ENCODE results near the gene ASF1A. TPM values are rescaled to one million over a fixed set of nuclear protein-coding genes. Genes with fewer than 3 reads are reported as not detected.

The ASF1A gene
- total RNA-seq, 4 donors from 2014 or later = 0.20 to 10.4 (median 9.7) TPM; not detected in 1

- H3K27me3 ChIP-seq = no peaks in the 10 kb centered on the region
- in situ Hi-C loops (cut with MboI; ENCODE audit: low pct_ligation_motif_present in 1 of 4, low pct_unique_long_range_greater_than_20kb in 1 of 4, low sequenced_read_pairs in 3 of 4) = no loop called here
- no peak for TF ChIP-seq POLR2AphosphoS5 (IDR thresholded peaks at IDR 0.05)
- TF ChIP-seq EP300 (IDR thresholded peaks at IDR 0.05; ENCODE audit: low read depth) = no peak
- no peak for TF ChIP-seq POLR2A (IDR thresholded peaks at IDR 0.05)
- TF ChIP-seq, protein P1, sequence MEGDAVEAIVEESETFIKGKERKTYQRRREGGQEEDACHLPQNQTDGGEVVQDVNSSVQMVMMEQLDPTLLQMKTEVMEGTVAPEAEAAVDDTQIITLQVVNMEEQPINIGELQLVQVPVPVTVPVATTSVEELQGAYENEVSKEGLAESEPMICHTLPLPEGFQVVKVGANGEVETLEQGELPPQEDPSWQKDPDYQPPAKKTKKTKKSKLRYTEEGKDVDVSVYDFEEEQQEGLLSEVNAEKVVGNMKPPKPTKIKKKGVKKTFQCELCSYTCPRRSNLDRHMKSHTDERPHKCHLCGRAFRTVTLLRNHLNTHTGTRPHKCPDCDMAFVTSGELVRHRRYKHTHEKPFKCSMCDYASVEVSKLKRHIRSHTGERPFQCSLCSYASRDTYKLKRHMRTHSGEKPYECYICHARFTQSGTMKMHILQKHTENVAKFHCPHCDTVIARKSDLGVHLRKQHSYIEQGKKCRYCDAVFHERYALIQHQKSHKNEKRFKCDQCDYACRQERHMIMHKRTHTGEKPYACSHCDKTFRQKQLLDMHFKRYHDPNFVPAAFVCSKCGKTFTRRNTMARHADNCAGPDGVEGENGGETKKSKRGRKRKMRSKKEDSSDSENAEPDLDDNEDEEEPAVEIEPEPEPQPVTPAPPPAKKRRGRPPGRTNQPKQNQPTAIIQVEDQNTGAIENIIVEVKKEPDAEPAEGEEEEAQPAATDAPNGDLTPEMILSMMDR (IDR thresholded peaks at IDR 0.05) = no peak
- 84% methylated on average over 2 of the region's 2 CpGs; no CpG with 5 or more reads in 1 of the 2 donors for WGBS, 2 donors (ENCODE audit: low coverage in 1 of 2)
- no peaks in the 10 kb centered on the region for H3K36me3 ChIP-seq
- intact Hi-C loops (cut with DNase I; ENCODE audit: low total_unique reads) = no loop called here
- H3K27ac ChIP-seq = no peak overlapping the region
- DNase-seq = no peak
- H3K4me1 ChIP-seq = peaks cover 0 to under 1% (median under 1%) of the 10 kb centered on the region in 4 donors
- no peak overlapping the region for H3K4me3 ChIP-seq
- peaks cover 15 to 19% of the 10 kb centered on the region in 2 donors for H3K9me3 ChIP-seq
Measured at GRCh38 chr6:118940770-118941169, 46.8 kb downstream of the ASF1A start.

GRCh38 chr6:118945217-118945616 lies 51.3 kb downstream of the ASF1A start:
- Histone ChIP-seq H3K36me3 (no peaks in the 10 kb centered on the region), H3K4me1 (no peaks in the 10 kb centered on the region), H3K27me3 (no peaks in the 10 kb centered on the region), H3K9me3 (peaks cover 15 to 25% of the 10 kb centered on the region in 2 donors), H3K27ac (no peak overlapping the region), H3K4me3 (no peak overlapping the region)
- intact Hi-C loops (cut with DNase I; ENCODE audit: low total_unique reads) = no loop called here
- TF ChIP-seq POLR2AphosphoS5 (IDR thresholded peaks at IDR 0.05) (no peak), EP300 (IDR thresholded peaks at IDR 0.05; ENCODE audit: low read depth) (no peak)
- TF ChIP-seq, protein P1 (IDR thresholded peaks at IDR 0.05) = no peak
- DNase-seq = no peak
- in situ Hi-C loops (cut with MboI; ENCODE audit: low pct_ligation_motif_present in 1 of 4, low pct_unique_long_range_greater_than_20kb in 1 of 4, low sequenced_read_pairs in 3 of 4) = no loop called here

DNA sequence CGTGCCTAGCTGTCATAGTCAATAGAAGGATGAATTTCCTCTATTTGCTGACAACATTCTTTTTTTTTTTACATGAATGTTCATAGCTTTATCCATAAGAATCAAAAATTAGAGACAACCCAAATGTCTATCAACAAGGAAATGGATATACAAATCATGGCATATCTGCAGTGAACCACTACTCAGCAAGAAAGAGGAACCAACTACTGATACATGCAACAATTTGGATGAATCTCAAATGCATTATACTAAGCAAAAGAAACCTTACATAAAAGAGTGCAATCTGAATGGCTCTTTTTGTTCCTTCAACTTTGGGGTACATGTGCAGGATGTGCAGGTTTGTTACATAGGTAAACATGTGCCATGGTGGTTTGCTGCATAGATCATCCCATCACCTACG lies 58.7 kb downstream of the ASF1A start:
- in situ Hi-C loops (cut with MboI; ENCODE audit: low pct_ligation_motif_present in 1 of 4, low pct_unique_long_range_greater_than_20kb in 1 of 4, low sequenced_read_pairs in 3 of 4) = no loop called here
- no peaks in the 10 kb centered on the region for H3K27me3 ChIP-seq
- H3K27ac ChIP-seq = no peak overlapping the region
- intact Hi-C loops (cut with DNase I; ENCODE audit: low total_unique reads) = no loop called here
- no peak for DNase-seq
- WGBS, 2 donors (ENCODE audit: low coverage in 1 of 2) = 97 to 100% methylated on average over 2 of the region's 2 CpGs
- H3K4me3 ChIP-seq = no peak overlapping the region
- no peak for TF ChIP-seq POLR2A (IDR thresholded peaks at IDR 0.05)
- TF ChIP-seq EP300 (IDR thresholded peaks at IDR 0.05; ENCODE audit: low read depth) = no peak
- TF ChIP-seq, protein P1 (IDR thresholded peaks at IDR 0.05) = no peak
- no peak for TF ChIP-seq POLR2AphosphoS5 (IDR thresholded peaks at IDR 0.05)
- H3K4me1 ChIP-seq = no peaks in the 10 kb centered on the region
- peaks cover 0 to 4% of the 10 kb centered on the region in 2 donors for H3K9me3 ChIP-seq
- no peaks in the 10 kb centered on the region for H3K36me3 ChIP-seq

DNA sequence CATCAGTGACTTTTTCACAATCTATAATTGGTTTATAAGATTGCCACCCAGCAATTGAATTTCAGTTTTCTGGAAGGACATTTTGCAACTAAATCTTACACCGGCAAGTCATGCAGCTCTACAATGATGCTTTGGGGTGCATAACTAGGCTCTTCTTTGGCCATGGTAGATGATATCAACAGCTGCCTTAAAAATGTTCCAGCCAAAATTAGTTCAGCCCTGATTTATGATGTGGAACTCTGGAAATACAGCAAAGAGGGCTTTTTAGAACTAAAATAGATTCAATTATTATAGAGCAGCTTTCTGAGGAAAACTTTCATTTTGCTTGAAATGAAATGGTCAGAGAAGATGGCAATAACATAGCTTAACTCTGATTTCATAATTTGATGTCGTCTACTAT lies 59.4 kb downstream of the ASF1A start:
- 78 to 85% methylated on average over 2 of the region's 2 CpGs for WGBS, 2 donors (ENCODE audit: low coverage in 1 of 2)
- Histone ChIP-seq H3K27me3 (no peaks in the 10 kb centered on the region), H3K36me3 (no peaks in the 10 kb centered on the region)

More for the DNA sequence above, 59.4 kb downstream of the ASF1A start:
- intact Hi-C loops (cut with DNase I; ENCODE audit: low total_unique reads) (no loop called here), in situ Hi-C loops (cut with MboI; ENCODE audit: low pct_ligation_motif_present in 1 of 4, low pct_unique_long_range_greater_than_20kb in 1 of 4, low sequenced_read_pairs in 3 of 4) (no loop called here)
- Histone ChIP-seq H3K4me1 (no peaks in the 10 kb centered on the region), H3K9me3 (no peaks in the 10 kb centered on the region), H3K4me3 (no peak overlapping the region), H3K27ac (no peak overlapping the region)
- DNase-seq = no peak
- no peak for TF ChIP-seq POLR2A (IDR thresholded peaks at IDR 0.05)
- no peak for TF ChIP-seq POLR2AphosphoS5 (IDR thresholded peaks at IDR 0.05)
- TF ChIP-seq, protein P1 (IDR thresholded peaks at IDR 0.05) = no peak
- TF ChIP-seq EP300 (IDR thresholded peaks at IDR 0.05; ENCODE audit: low read depth) = no peak

Other genes starting within 250 kb of the ASF1A start
- 10 to 100 TPM in 1 of 4 donors, 1 to 10 TPM in 3; 5.3 to 10.5 (median 8.7) TPM for gene CEP85L, start 242.6 kb upstream of the ASF1A start, total RNA-seq
- 10 to 100 TPM in 3 of 4 donors, 1 to 10 TPM in 1; 5.2 to 27.6 (median 19.0) TPM for gene MCM9, start 41.0 kb downstream of the ASF1A start, total RNA-seq
- 10 to 100 TPM in 1 of 4 donors, 1 to 10 TPM in 2, under 1 TPM in 1; 0.20 to 13.1 (median 2.9) TPM for gene FAM184A, start 184.5 kb downstream of the ASF1A start, total RNA-seq

Data from transverse colon (tissue), 4 donors.